Muscle layer of duodenum (tissue), 2 donors: ENCODE measurements around the gene BCAS3.

Source experiments
- H3K27ac ChIP-seq: one replicate; pipeline ENCODE4 v1.7.0; 2013; ENCODE audit warnings: mild to moderate bottlenecking, low read length
- H3K27me3 ChIP-seq: one replicate; pipeline ENCODE4 v1.7.0; 2013; ENCODE audit warnings: low read depth, mild to moderate bottlenecking, control low read depth, low read length
- H3K36me3 ChIP-seq, 2 donors: one replicate each; pipeline ENCODE4 v1.7.0; 2013; ENCODE audit warnings: low read length in 2 of 2, control low read depth in 1 of 2, mild to moderate bottlenecking in 1 of 2; ENCODE audit not compliant: insufficient read depth in 2 of 2, control insufficient read depth in 1 of 2
- H3K4me1 ChIP-seq, 2 donors: one replicate each; pipeline ENCODE4 v1.7.0; 2013; ENCODE audit warnings: low read length in 2 of 2, mild to moderate bottlenecking in 2 of 2, control low read depth in 1 of 2, moderate library complexity in 1 of 2; ENCODE audit not compliant: insufficient read depth in 2 of 2, control insufficient read depth in 1 of 2
- H3K4me3 ChIP-seq, 2 donors: one replicate each; pipeline ENCODE4 v1.7.0; 2013; ENCODE audit warnings: low read length in 2 of 2, low read depth in 1 of 2, mild to moderate bottlenecking in 1 of 2
- H3K9me3 ChIP-seq, 2 donors: one replicate each; pipeline ENCODE4 v1.7.0; 2013; ENCODE audit warnings: low read length in 2 of 2, control low read depth in 1 of 2, mild to moderate bottlenecking in 1 of 2; ENCODE audit not compliant: control insufficient read depth in 1 of 2
- donor health status: healthy.

The BCAS3 gene

GRCh38 chr17:60888812-60889709, 211.4 kb downstream of the BCAS3 start:
- Histone ChIP-seq H3K36me3 (no peaks in the 10 kb centered on the region), H3K4me1 (no peaks in the 10 kb centered on the region), H3K9me3 (no peaks in the 10 kb centered on the region), H3K27ac (no peak overlapping the region), H3K27me3 (no peaks in the 10 kb centered on the region), H3K4me3 (no peak overlapping the region)

DNA sequence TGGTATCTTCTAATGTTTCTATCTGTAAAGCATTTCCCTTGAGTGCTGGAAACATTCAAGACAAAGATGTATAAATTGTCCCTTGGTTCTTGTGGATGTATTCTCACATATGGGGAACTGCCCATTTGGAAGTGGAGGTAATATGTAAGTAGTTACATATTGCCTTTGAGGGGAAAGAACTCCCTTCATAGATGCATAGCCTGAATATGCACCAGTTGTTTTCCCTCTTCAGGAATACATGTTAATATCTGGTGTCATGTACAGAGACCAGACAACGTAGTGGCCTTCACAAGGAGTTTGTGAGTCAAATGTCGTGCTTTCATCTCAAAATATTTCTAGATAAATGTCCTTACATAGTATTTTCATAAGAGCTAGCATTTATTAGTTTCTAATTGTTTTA, 213.5 kb downstream of the BCAS3 start:
- Histone ChIP-seq H3K9me3 (no peaks in the 10 kb centered on the region), H3K36me3 (no peaks in the 10 kb centered on the region), H3K27ac (no peak overlapping the region), H3K27me3 (no peaks in the 10 kb centered on the region), H3K4me1 (no peaks in the 10 kb centered on the region), H3K4me3 (no peak overlapping the region)

DNA sequence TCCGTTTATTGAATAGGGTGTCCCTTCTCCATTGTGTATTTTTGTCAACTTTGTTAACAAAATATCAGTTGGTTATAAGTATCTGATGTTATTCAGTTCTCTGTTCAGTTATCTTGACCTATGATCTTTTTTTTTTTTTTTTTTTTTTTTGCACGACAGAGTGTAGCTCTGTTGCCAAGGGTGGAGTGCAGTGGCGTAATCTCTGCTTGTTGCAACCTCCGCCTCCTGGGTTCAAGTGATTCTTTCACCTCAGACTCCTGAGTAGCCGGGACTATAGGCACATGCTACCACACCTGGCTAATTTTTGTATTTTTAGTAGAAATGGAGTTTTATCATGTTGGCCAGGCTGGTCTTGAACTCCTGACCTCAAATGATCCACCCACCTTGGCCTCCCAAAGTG, 215.8 kb downstream of the BCAS3 start:
- peaks cover 0 to 4% of the 10 kb centered on the region in 2 donors for H3K9me3 ChIP-seq
- H3K4me1 ChIP-seq: no peaks in the 10 kb centered on the region

GRCh38 chr17:60896996-60897395, 219.3 kb downstream of the BCAS3 start:
- no peak overlapping the region for H3K4me3 ChIP-seq
- no peaks in the 10 kb centered on the region for H3K27me3 ChIP-seq
- no peak overlapping the region for H3K27ac ChIP-seq
- no peaks in the 10 kb centered on the region for H3K4me1 ChIP-seq
- H3K36me3 ChIP-seq: peaks cover 0 to 4% of the 10 kb centered on the region in 2 donors
- H3K9me3 ChIP-seq: peaks cover 0 to 4% of the 10 kb centered on the region in 2 donors

More for the DNA sequence above, 215.8 kb downstream of the BCAS3 start:
- H3K27me3 ChIP-seq: no peaks in the 10 kb centered on the region
- H3K4me3 ChIP-seq: no peak overlapping the region
- peaks cover 0 to 4% of the 10 kb centered on the region in 2 donors for H3K36me3 ChIP-seq
- no peak overlapping the region for H3K27ac ChIP-seq

- Histone ChIP-seq H3K36me3 (peaks cover 0 to 4% of the 10 kb centered on the region in 2 donors), H3K27ac (no peak overlapping the region), H3K9me3 (peaks cover 0 to 4% of the 10 kb centered on the region in 2 donors), H3K27me3 (no peaks in the 10 kb centered on the region), H3K4me1 (no peaks in the 10 kb centered on the region), H3K4me3 (no peak overlapping the region)
Observed at GRCh38 chr17:60899115-60899514, 221.5 kb downstream of the BCAS3 start.

- no peaks in the 10 kb centered on the region for H3K4me1 ChIP-seq
- peaks cover 0 to 4% of the 10 kb centered on the region in 2 donors for H3K36me3 ChIP-seq
- no peak overlapping the region for H3K27ac ChIP-seq
- no peaks in the 10 kb centered on the region for H3K27me3 ChIP-seq
- no peak overlapping the region for H3K4me3 ChIP-seq
- H3K9me3 ChIP-seq: peaks cover 0 to 4% of the 10 kb centered on the region in 2 donors
Observed at GRCh38 chr17:60900688-60901087, 223.0 kb downstream of the BCAS3 start.

- Histone ChIP-seq H3K36me3 (peaks cover 0 to 4% of the 10 kb centered on the region in 2 donors), H3K27me3 (no peaks in the 10 kb centered on the region), H3K9me3 (peaks cover 0 to 4% of the 10 kb centered on the region in 2 donors), H3K4me1 (no peaks in the 10 kb centered on the region), H3K4me3 (no peak overlapping the region), H3K27ac (no peak overlapping the region)
Observed at GRCh38 chr17:60901242-60901641, 223.6 kb downstream of the BCAS3 start.

GRCh38 chr17:60901806-60902205, 224.2 kb downstream of the BCAS3 start:
- peaks cover 0 to 3% of the 10 kb centered on the region in 2 donors for H3K9me3 ChIP-seq
- no peaks in the 10 kb centered on the region for H3K27me3 ChIP-seq
- no peak overlapping the region for H3K27ac ChIP-seq

GRCh38 chr17:60902399-60902798, 224.7 kb downstream of the BCAS3 start:
- Histone ChIP-seq H3K4me3 (no peak overlapping the region), H3K4me1 (no peaks in the 10 kb centered on the region), H3K27ac (no peak overlapping the region), H3K36me3 (no peaks in the 10 kb centered on the region), H3K9me3 (no peaks in the 10 kb centered on the region), H3K27me3 (no peaks in the 10 kb centered on the region)

More at GRCh38 chr17:60901806-60902205, 224.2 kb downstream of the BCAS3 start:
- peaks cover 0 to 4% of the 10 kb centered on the region in 2 donors for H3K36me3 ChIP-seq
- no peaks in the 10 kb centered on the region for H3K4me1 ChIP-seq
- no peak overlapping the region for H3K4me3 ChIP-seq

- H3K4me3 ChIP-seq: no peak overlapping the region
- no peaks in the 10 kb centered on the region for H3K36me3 ChIP-seq
- no peaks in the 10 kb centered on the region for H3K27me3 ChIP-seq
- H3K27ac ChIP-seq: no peak overlapping the region
- no peaks in the 10 kb centered on the region for H3K4me1 ChIP-seq
- H3K9me3 ChIP-seq: no peaks in the 10 kb centered on the region
Observed at GRCh38 chr17:60904582-60904981, 226.9 kb downstream of the BCAS3 start.

GRCh38 chr17:60905709-60906108, 228.1 kb downstream of the BCAS3 start:
- Histone ChIP-seq H3K27me3 (no peaks in the 10 kb centered on the region), H3K4me3 (no peak overlapping the region), H3K36me3 (no peaks in the 10 kb centered on the region), H3K27ac (no peak overlapping the region), H3K9me3 (no peaks in the 10 kb centered on the region), H3K4me1 (no peaks in the 10 kb centered on the region)
